ENCODE data around the gene RIMBP3C. TPM values are rescaled to one million over a fixed set of nuclear protein-coding genes. Genes with fewer than 3 reads are reported as not detected.

Gene RIMBP3C
- total RNA-seq, 4 donors from 2014 or later, result not detected

DNA sequence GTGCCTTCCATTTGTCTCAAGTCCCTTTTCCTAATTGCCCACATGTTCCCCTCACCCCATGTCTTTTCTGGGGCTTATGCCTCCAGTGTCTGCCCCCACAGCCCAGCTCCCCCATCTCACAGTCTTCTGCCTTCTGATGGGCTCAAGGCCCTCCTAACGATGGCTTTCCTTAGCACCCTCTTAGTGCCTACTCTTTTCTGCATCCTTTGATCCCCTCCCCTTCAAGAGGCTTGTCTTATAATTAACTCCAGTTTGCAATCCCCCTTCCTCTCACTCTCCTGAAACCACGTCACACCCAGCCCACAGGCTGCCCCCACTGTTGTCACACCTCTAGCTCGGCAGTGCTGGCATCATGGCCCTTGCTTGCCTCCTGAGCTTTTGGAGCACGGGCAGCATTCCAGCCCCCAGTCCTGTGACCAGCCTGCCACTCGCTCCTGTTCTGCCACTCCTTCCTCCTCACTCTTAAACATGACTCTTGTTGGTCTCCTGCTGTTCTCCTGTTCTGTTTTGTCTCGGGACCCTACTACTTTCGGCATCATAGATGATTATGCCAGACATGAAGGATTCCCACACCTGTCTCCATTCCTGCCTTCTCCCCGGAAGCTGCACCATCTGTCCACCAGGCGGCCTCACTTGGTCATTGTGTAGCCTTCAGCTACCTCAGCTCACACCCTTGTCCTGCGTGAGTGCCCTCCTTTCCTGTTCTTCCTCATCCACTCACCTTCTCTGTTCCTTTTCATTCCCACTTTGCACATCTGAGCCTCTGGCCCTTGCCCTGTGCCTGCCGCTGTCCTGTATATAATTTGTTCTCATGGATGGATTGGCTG lies 42.4 kb upstream of the RIMBP3C start:
- Histone ChIP-seq H3K4me1 (peaks cover 10 to 40% (median 22%) of the 10 kb centered on the region in 3 donors), H3K27ac (no peak overlapping the region), H3K36me3 (peaks cover 0 to 54% (median 13%) of the 10 kb centered on the region in 3 donors), H3K27me3 (no peaks in the 10 kb centered on the region), H3K9me3 (no peaks in the 10 kb centered on the region), H3K4me3 (no peak overlapping the region)
- TF ChIP-seq CTCF (IDR thresholded peaks at IDR 0.05), result peak in 1 of 6 experiments; percentile 39
- no peak for TF ChIP-seq POLR2A (IDR thresholded peaks at IDR 0.05)
- WGBS, 2 donors, result 82 to 83% methylated on average over 11 of the region's 11 CpGs
- intact Hi-C loops (cut with DNase I), result no loop called here
- no peak for DNase-seq

DNA sequence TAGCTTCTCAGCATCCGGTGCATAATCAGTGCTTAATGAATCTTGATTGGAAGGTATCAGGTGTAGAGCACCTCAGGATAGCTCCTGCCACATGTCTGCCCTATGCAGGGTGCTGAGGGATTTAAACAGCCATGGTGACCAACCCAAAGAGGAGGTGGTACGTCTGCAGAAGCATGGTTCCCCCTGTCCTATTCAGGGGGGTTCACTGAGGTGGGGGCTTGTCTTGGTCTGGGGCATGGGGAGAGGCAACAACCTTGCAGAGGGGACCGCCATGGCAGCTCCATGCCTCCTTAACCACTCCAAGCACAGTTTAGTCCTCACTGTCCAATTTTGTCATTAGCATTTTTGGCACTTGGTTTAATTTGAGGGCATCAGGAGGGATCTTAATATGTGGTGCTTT lies 41.2 kb upstream of the RIMBP3C start:
- no peak for TF ChIP-seq CTCF (IDR thresholded peaks at IDR 0.05)
- 90 to 100% methylated on average over 1 to 3 of the region's 3 CpGs for WGBS, 2 donors

DNA sequence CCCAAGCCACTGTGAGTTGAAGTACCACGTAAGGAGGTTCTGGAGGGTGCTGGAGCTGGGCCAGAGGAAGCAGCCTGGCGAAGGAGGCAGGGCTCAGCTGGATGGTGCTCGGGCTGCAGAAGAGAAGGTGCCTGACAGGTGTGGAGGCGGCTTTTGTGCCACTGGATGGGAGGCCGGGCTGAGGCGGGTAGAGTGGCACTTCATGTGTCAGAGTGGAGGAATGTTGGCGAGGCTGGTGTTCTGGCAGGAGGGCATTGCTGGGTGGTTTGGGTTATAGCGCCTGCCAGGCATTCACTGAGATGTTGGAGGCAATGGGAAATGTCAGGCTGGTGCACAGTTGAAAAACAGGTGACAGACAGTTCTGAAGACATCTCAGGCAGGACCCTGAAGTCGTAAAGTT lies 40.4 kb upstream of the RIMBP3C start:
- TF ChIP-seq CTCF (IDR thresholded peaks at IDR 0.05), result no peak
- no peak for TF ChIP-seq POLR2A (IDR thresholded peaks at IDR 0.05)
- no peak overlapping the region for H3K4me3 ChIP-seq
- WGBS, 2 donors, result 39 to 72% methylated on average over 8 of the region's 9 CpGs
- H3K27me3 ChIP-seq, result no peaks in the 10 kb centered on the region
- peaks cover 0 to 55% (median 13%) of the 10 kb centered on the region in 3 donors for H3K36me3 ChIP-seq
- H3K9me3 ChIP-seq, result no peaks in the 10 kb centered on the region
- peak overlapping the region in 1 of 4 donors; percentile 4 for H3K27ac ChIP-seq
- H3K4me1 ChIP-seq, result peaks cover 15 to 59% (median 35%) of the 10 kb centered on the region in 3 donors
- intact Hi-C loops (cut with DNase I), result no loop called here
- no peak for DNase-seq

More for the DNA sequence above, 41.2 kb upstream of the RIMBP3C start:
- peaks cover 15 to 52% (median 34%) of the 10 kb centered on the region in 3 donors for H3K4me1 ChIP-seq
- H3K9me3 ChIP-seq, result no peaks in the 10 kb centered on the region
- H3K27me3 ChIP-seq, result no peaks in the 10 kb centered on the region
- H3K36me3 ChIP-seq, result peaks cover 0 to 55% (median 13%) of the 10 kb centered on the region in 3 donors
- no peak overlapping the region for H3K27ac ChIP-seq
- no peak overlapping the region for H3K4me3 ChIP-seq
- DNase-seq, result no peak
- intact Hi-C loops (cut with DNase I), result no loop called here

DNA sequence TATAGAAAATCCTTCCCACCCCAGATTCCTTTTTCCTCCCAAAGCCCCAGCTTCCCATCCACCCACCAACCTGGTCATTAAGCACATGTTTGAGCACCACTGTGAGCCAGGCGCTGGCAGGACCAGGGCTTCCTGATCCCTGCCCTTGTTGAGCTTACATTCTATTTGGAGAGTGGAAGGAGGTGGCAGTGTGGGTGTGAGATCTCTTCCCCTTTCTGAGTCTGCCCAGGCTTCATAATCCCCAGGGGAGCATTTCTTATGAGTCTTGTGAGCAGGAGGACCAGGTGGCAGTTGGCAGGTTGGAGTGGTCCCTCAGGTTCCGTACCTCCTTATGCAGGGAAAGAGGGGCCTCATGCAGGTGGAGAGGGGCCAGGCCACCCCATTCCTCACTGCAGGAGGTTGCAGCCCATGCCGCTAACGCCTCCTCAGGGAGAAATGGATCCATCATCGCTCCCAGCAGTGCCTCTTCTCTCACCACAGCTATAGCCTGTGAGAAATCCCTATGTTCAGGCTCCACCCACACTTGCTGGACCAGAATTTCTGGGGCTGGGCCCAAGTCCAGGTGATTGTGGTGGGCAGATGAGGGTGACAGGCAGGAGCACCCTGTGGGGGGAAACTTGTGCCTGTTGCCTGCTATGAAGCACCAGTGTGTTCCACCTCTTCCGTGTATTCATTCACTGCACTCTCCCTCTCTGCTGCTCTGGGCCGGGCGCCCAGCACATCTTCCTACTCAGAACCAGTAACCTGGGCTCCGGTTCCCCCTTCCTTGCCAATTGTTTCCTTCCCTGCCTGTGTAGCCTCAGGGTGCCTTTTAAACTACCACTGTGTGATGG lies 39.8 kb upstream of the RIMBP3C start:
- Histone ChIP-seq H3K36me3 (peaks cover 0 to 49% (median 13%) of the 10 kb centered on the region in 3 donors), H3K9me3 (no peaks in the 10 kb centered on the region), H3K4me3 (no peak overlapping the region), H3K4me1 (peaks cover 15 to 59% (median 35%) of the 10 kb centered on the region in 3 donors), H3K27me3 (no peaks in the 10 kb centered on the region), H3K27ac (peak overlapping the region in 1 of 4 donors; percentile 4)
- no peak for DNase-seq
- intact Hi-C loops (cut with DNase I), result no loop called here
- no peak for TF ChIP-seq CTCF (IDR thresholded peaks at IDR 0.05)
- TF ChIP-seq POLR2A (IDR thresholded peaks at IDR 0.05), result no peak
- 58 to 80% methylated on average over 4 to 7 of the region's 9 CpGs for WGBS, 2 donors

DNA sequence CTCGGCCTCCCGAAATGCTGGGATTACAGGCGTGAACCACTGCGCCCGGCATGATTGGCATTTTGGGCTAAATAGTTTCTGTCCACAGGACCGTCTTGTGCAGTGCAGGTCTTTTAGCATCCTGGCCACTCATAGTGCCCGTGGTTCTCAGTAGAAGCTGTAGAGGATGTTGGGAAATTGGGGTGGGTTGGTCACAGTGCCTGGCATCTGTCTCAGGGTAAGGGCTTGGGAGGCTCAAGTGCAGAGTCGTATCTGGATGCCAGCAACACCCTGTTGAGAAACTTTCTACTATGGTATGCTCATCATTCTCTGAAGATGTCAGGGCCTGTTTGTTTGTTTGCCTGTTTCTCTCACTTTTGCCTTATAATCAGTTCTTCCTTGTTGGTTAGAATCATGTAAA lies 38.1 kb upstream of the RIMBP3C start:
- Histone ChIP-seq H3K4me3 (no peak overlapping the region), H3K27me3 (no peaks in the 10 kb centered on the region), H3K9me3 (no peaks in the 10 kb centered on the region), H3K27ac (no peak overlapping the region), H3K36me3 (peaks cover 0 to 33% (median 12%) of the 10 kb centered on the region in 3 donors), H3K4me1 (peaks cover 15 to 68% (median 35%) of the 10 kb centered on the region in 3 donors)
- intact Hi-C loops (cut with DNase I), result no loop called here
- DNase-seq, result no peak
- TF ChIP-seq POLR2A (IDR thresholded peaks at IDR 0.05) (no peak), CTCF (IDR thresholded peaks at IDR 0.05) (no peak)
- 80% methylated on average over 8 of the region's 8 CpGs; no CpG with 5 or more reads in 1 of the 2 donors for WGBS, 2 donors
